Fibroblast of skin of left biceps (primary cell): ENCODE measurements around the gene TFEB.

Experiments
- DNase-seq, 2 experiments: peaks; one replicate each; pipeline ENCODE4 v3.0.0-alpha.2; 2013; ENCODE audit warnings: low read depth in 2 of 2

The TFEB gene

GRCh38 chr6:41739041-41739440, 3.6 kb upstream of the TFEB start:
- DNase-seq: no peak

- DNase-seq: no peak
Measured at GRCh38 chr6:41737591-41738130, 2.3 kb upstream of the TFEB start.

GRCh38 chr6:41736800-41737555, 1.6 kb upstream of the TFEB start:
- no peak for DNase-seq

GRCh38 chr6:41736186-41736733, 852 bp upstream of the TFEB start:
- no peak for DNase-seq

- peak; percentile 26 to 30 for DNase-seq
Measured at GRCh38 chr6:41734666-41735426, 562 bp downstream of the TFEB start.

GRCh38 chr6:41733707-41734665, 1.4 kb downstream of the TFEB start:
- DNase-seq: peak in 1 of 2 experiments; percentile 18

GRCh38 chr6:41733360-41733706, 2.1 kb downstream of the TFEB start:
- DNase-seq: no peak

GRCh38 chr6:41732591-41733359, 2.6 kb downstream of the TFEB start:
- no peak for DNase-seq

- DNase-seq: no peak
Measured at GRCh38 chr6:41732149-41732548, 3.3 kb downstream of the TFEB start.

GRCh38 chr6:41731561-41732086, 3.8 kb downstream of the TFEB start:
- DNase-seq: no peak

GRCh38 chr6:41730531-41731436, 4.6 kb downstream of the TFEB start:
- no peak for DNase-seq

GRCh38 chr6:41729624-41730023, 5.8 kb downstream of the TFEB start:
- DNase-seq: no peak

GRCh38 chr6:41728954-41729353, 6.5 kb downstream of the TFEB start:
- DNase-seq: no peak

- DNase-seq: no peak
Measured at GRCh38 chr6:41728073-41728936, 7.1 kb downstream of the TFEB start.

- DNase-seq: no peak
Measured at GRCh38 chr6:41727705-41728072, 7.7 kb downstream of the TFEB start.

GRCh38 chr6:41726876-41727275, 8.5 kb downstream of the TFEB start:
- no peak for DNase-seq

- DNase-seq: no peak
Measured at GRCh38 chr6:41724586-41725501, 10.6 kb downstream of the TFEB start.

GRCh38 chr6:41724228-41724580, 11.2 kb downstream of the TFEB start:
- no peak for DNase-seq
